Mesenteric fat pad (tissue), 1 donor: ENCODE data around the gene PYCR2. TPM values are rescaled to one million over a fixed set of nuclear protein-coding genes. Genes with fewer than 3 reads are reported as not detected.
"Not testable (repeated sequence)": the region's sequence is repeated elsewhere in the genome, so short reads cannot be mapped to it uniquely, and the experiment has no call there.

ENCODE experiments used
- DNase-seq: peaks from one replicate; pipeline ENCODE4 v3.0.0-alpha.2; 2020; ENCODE audit warnings: low spot score
- total RNA-seq: library from RNA; stranded (reverse); fragmentation: NEBNext Ultra II Directional; extraction: Animal tissue kit (Norgen Biotek cat#: 25700); gene quantifications from one replicate; pipeline ENCODE4 v1.2.1, GENCODE V29; 2021
- donor health status: DM: yes; HTN: yes; CAD: no.

Gene PYCR2
- total RNA-seq, 1 donor from 2014 or later = 48.9 TPM

DNA sequence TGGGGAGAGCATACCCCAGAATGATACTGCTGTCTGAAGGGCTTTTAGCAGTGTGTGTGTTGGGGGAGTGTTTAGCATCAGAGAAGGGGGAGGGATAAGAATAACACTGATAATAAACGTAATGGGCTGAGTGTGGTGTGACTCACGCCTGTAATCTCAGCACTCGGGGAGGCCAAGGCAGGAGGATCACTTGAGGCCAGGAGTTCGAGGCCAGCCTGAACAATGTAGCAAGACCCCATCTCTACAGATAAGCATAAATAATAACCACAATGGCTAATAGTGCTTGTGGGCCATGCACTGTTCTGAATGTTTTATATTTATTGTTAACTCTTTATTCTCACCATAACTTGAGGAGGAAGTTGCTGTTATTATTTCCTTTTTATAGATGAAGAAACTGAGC, 19.5 kb upstream of the PYCR2 start:
- no peak for DNase-seq

DNA sequence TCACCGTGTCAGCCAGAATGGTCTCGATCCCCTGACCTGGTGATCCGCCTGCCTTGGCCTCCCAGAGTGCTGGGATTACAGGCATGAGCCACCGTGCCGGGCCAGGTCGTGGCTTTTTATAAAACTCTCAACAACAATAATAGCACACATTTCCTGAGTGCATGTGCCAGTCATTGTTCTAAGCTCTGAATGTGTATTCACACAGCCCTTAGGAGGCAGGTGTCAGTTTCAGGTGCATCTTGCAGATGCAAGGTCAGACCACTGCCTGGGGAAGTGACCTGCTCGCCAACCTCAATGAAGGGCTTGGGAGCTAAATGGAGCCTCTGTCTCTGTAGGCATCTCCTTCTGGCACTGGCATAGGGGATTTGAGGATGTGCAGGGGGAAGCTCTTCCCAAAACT, 18.5 kb upstream of the PYCR2 start:
- DNase-seq = no peak

DNA sequence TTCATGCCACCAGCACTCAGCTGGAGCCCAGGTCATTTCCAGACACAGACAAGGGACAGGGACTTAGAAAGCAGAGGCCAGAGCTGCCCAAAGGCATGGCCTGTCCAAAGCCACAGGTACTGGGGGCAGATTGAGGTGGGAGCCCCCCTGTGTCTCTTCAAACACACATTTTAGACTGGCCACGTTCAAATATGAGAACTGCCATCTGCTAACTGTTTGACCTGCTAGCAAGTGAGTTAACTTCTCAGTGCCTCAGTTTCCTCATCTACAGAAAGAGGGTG, 17.8 kb upstream of the PYCR2 start:
- DNase-seq = no peak

DNA sequence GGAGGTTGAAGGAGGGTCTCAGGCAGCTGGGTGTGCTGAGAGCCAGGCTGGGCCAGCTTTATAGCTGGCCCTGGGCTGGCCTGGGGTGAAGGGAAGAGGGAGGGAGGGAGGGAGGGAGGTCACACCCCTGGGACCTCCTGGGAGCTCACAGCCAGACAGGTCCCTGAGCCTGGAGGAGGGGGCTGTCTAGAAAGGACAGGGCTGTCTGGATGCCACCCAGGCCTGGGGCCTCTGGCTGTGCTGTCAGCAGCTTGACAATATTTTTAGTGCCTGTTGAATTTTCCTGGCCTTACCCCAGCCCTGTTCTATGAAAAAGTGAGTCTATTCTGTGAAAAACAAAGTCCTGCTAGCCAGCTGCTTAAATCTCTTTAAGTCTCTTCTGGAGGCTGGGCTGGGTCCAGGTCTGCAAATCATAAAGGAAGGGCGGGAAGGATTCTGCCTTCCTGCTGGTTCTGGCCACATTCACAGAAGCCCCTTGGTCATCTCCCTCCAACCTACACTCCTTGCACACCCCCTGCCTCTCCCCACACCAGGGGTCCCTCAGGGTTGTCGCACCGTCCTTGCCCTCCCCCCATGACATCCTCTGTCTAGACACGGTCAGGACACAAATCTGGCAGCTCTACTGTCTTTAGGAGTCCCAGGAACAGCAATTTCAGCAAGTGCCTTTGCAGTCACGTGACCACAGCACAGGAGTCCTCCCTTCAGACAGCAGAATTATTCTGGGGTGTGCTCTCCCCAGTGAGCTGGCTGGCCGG, 17.3 kb upstream of the PYCR2 start, which contains the start of gene LEFTY2:
Gene LEFTY2, minus strand, starts transcription at position 34 of the 755 bp plus-strand sequence. CDS start 80 bp downstream, outside the sequence.
- no peak for DNase-seq

DNA sequence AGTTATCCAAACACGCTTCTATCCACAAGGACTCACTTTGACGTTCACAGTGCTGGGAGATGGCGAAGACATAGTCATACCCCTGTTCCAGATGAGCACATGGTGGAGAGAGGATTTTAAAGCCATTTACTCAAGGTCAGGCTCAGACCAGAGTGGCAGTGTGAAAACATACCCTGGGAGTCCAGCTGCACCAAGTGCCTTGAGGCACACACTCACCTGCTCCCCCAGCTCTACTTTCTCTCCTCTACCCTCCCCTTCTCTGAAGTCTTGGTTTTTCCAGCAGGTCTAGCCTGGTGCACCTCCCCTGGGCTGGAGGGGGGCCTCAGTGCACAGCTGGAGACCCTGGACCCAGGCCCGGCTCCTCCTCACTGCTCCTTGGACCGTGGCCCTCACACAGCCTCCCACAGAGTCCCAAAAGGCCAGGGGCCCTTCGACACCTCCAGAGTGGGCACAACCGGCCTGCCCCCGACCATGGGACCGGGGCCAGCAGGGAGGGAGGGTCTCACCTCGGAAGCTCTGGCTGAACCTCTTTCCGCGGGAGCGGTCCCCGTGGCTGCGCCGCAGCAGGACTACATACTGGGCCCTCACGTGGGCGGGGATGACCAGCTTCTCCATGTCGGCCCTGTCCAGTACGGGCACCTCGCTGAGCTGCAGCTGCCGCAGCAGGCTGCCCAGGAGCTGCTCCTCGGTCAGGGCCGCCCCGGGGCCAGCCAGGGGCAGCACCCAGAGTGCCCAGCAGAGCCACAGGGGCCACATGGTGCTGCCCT, 16.5 kb upstream of the PYCR2 start:
- no peak for DNase-seq

DNA sequence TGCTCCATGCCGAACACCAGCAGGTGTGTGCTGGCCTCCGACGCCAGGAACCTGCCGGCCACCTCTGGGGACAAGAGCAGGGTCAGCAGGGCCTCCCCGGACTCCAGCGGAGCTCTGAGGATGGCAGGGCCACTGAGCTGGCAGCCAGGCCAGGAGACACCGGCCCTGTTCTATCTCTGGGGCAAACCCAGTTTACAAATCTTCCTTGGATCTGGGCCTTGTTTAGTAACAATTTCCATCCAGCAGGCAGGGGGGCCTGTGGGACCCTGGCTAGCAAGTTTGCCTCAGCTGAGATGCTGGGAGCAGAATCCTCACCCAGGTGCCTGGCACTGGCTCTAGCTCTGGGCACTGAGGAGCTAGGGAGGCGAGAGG, 15.9 kb upstream of the PYCR2 start:
- DNase-seq = not testable (repeated sequence)

DNA sequence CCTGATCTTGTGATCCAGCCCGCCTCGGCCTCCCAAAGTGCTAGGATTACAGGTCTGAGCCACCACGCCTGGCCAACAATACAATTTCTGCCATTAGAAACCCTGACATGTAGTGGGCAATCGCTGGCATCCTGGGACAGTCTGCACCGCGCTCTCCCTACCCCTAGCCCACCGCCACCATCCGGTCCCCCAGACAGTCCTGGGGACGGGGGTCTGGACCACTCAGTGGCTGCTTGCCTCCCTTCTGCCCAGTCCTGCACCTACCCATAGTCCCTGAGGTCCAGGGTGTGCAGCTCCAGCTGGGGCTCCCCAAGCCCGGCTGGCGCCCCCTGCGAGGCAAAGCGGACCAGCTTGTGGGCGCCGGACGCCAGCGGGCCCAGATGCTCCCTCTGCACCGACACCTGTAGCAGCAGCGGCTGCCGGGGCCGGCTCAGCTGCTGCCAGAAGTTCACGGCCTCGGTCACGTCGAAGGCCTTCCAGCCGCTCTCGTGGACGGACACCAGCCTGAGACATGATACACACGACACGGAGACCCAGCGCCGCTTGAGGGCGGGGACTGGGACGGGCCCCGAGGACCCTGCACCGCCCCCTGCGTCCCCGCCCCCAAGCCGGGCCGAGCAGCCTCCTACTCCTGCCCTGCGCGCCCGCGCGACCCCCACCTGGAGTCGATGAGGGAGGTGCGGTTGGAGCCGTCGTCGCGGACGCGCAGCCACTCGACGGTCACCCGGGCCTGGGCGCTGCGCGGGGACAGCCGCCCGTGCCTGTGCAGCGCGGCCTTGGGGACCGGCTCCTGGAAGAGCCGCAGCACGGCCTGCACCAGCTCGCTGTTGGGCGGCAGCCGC, 15.3 kb upstream of the PYCR2 start:
- not testable (repeated sequence) for DNase-seq

DNA sequence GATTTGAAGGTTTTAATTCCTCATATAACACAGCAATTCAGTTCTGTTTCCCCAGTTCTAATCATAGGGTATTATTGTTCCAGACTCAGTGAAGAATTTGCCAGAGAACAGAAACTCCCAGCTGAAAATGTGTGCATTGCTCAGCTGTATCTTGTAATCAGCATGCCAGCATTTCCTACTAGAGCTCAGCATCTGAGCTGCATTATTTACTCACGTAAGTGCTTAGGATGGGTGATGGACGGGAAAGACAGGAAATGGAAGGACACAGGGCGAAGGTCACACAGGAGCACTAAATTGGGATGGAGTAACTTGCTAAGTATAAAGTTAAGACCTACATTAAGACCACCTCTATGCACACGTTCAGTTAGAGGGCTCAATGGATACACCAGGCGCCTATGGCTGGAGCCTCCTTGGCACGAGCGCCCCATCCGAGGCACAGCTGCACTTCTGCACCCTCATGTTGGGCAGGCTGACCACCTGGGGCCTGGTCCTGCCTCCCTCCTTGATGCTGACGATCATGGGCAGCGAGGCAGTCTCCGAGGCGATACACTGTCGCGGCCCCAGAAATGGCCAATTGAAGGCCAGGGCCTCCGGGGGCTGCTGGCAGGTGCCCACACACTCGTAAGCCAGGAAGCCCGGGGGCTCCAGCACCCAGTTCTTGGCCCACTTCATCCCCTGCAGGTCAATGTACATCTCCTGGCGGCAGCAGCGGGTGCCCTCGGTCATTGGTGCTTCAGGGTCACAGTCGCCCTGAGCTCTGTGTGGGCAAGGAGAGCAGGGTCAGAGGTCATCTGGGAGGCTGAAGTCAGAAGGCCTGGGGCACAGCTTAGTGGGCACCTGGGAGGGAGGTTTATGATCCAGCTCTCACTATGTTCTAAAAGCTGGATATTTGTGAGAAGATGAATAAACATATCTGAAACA, 13.3 kb upstream of the PYCR2 start:
- DNase-seq = no peak

DNA sequence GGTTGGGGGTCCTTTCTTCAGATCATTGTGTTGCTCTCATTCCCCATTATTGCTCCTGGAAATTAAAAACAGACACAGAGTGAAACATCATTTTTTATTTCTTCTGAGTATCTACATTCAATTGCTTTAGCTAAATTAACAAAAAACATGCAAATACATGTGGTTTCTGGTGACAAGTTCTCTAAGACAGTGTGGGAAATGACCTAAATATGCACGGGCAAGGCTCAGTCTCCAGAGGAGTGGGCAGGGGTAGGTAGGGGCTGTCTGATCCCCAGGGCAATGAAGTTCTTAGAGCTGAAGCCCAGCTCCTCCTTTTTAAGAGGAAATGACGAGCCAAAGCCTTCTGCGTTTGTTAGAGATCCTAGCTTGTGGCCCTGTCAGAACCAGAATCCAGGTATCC, 12.5 kb upstream of the PYCR2 start:
- no peak for DNase-seq

DNA sequence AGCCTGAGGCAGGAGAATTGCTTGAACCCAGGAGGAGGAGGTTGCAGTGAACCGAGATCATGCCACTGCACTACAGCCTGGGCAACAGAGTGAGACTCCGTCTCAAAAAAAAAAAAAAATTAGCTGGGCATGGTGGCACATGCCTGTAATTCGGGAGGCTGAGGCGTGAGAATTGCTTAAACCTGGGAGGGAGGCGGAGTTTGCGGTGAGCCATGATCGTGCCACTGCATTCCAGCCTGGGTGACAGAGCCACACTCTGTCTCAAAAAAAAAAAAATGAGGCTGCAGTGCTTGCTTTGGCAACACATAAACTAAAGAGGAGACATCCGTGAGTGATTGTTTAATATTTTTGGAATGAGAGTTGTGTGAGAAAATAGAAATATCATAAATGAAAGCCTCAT, 12.0 kb upstream of the PYCR2 start:
- not testable (repeated sequence) for DNase-seq

DNA sequence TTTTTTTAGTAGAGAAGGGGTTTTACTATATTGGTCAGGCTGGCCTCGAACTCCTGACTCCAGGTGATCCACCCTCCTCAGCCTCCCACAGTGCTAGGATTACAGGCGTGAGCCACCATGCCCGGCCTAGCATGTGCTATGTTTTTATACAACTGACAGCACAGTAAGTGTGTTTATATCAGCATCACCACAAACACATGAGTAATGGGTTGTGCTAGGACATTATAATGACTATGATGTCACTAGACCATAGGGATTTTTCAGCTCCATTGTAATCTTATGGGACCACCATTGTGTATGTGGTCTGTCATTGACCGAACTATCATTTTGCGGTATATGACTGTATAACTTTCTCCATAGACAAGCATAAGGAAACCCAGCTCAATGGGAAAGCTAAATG, 10.7 kb upstream of the PYCR2 start:
- DNase-seq = no peak

DNA sequence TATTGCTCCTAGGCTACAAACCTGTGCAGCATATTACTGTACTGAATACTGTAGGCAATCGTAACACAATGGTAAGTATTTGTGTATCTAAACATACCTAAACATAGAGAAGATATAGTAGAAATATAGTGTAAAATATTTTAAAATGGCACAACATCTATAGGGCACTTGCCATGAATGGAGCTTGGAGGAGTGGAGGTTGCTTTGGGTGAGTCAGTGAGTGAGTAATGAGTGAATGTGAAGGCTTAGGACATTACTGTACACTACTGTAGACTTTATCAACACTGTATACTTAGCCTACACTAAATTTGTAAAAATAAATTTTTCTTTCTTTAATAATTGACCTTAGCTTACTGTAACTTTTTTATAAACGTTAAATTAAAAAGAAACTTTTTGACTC, 9.0 kb upstream of the PYCR2 start:
- no peak for DNase-seq

DNA sequence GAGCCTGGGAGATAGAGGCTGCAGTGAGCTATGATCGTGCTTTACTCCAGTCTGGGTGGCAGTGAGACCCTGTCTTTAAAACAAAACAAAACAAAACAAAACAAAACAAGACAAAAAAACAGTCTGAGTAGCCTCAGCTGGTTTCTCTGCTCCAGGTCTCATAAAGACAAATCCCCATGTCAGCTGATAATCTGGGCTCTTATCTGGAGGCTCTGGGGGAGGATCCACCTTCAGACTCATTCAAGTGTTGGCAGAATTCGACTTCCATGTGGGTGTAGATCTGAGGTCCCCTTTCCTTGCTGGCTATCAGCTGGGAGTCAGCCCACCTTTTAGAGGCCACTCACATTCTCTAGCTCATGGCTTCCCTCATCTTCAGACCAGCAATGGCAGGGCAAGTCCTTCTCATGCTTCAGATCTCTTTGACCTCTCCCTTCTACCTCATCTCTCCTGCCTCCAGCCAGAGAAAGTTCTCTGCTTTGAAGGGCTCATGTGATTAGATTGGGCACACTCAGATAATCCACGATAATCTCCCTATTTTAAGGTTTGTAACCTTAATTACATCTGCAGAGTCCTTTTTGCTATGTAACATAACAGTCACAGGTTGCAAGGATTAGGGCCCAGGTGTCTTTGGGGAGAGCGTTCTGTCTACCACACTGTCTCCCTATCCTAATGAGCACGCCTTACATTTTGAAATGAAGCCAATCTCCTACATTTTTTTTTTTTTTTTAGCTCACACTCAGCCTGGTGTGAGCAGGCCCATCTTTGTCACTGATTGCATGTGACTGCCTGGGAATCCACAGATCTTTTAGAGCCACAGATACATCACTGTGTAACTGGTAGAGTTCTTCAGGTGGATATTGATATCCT, 7.5 kb upstream of the PYCR2 start:
- DNase-seq = no peak

DNA sequence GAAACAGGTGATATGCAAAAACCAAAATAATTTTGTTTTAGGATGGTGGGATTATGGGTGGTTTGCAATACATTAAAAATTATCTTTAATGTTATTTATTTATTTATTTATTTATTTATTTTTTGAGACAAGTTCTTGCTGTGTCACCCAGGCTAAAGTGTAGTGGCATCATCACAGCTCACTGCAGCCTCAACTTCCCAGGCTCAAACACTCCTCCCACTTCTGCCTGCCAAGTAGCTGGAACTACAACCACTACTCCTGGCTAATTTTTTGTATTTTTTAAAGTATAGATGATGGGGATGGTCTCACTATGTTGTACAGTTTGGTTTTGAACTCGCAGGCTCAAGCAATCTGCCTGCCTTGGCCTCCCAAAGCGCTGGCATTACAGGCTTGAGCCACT, 6.5 kb upstream of the PYCR2 start:
- DNase-seq = no peak

DNA sequence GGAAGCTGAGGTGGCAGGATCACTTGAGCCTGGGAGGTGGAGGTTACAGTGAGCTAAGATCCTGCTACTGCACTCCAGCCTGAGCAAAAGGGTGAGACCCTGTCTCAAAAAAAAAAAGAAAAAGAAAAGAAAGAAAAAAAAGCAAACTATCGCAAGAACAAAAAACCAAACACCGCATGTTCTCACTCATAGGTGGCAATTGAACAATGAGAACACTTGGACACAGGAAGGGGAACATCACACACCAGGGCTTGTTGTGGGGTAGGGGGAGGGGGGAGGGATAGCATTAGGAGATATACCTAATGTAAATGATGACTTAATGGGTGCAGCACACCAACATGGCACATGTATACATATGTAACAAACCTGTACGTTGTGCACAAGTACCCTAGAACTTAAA, 5.4 kb upstream of the PYCR2 start:
- DNase-seq = not testable (repeated sequence)

DNA sequence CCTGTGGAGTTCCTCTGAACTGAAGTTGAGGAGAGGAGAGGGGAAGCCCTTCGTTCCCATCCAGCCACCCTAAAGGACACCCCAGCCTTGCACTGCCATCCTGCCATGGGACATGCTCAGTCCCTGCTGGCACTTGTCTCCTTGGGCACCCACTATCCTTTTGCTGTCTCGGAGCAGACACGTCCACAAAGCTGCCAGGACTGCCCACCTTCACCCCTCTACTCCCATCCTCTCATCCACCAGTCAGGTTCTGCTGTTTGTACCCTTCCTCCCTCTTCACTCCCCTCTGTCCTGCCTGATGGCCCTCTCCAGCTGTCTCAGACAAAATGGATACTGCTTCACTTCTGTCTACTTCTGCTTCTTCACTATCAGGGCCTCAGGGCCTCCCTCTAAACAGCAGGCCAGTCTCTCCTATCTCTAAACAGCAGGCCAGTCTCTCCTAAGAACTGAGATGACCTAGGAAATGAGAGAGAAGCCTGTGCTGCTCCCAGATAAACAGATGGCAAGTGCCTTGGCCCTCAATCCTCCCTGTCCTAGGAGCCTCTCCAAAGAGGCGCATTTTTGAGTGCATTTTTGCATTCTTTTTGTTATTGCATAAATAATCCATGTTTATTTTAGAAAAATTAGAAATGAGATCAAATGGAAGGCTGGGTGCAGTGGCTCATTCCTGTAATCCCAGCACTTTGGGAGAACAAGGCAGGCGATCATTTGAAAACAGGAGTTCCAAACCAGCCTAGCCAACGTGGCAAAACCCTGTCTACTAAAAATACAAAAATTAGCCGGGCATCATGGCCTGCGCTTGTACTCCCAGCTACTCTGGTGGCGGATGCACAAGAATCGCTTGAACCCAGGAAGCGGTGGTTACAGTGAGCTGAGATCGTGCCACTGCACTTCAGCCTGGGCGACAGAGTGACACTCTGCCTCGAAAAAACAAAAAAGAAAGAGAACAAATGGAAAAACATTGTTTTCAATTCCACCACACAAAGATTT, 4.4 kb upstream of the PYCR2 start:
- no peak for DNase-seq

DNA sequence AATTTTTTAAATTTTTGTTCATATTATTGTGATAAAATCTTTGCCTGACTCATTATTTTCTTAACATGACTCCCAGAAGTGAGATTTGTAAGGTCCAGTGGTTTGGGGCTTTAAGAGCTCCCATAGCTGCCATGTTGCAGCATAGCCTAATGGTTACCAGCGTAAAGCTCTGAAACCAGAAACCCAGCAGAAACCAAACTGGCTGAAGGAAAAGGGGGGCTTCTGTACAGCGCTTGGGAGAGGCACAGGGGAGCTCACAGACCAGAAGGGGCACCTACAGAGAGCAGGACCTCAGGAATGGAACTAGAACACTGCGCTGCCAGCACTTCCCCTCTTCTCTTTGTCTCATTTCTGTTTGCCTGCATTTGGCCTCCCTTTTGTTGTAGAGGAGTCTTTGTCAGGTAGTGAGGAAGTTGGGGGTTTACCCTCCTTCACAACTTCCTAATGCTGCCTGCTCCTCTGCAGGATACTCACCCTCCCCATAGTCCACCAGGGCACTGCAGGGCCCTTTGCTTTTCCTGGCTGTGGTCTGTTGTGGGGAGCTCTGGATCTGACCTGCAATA, 2.6 kb upstream of the PYCR2 start:
- no peak for DNase-seq

DNA sequence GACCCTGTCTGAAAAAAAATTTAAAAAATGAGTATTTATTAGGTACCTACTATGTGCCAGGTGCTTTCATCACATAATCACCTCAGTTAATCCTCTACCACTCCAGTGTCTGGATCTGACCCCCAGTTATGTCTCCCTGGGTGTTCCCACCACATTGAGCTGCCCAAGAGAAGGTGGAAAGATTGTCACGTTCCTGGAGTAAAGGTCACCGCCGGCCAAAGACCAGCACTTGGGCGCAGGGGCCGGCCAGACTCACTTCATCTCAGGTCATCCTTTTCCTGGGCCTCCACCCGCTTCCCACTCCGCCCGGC, 714 bp downstream of the PYCR2 start:
- no peak for DNase-seq
